ENCODE data around the gene HBM.
"Not testable (repeated sequence)": the region's sequence is repeated elsewhere in the genome, so short reads cannot be mapped to it uniquely, and the experiment has no call there.

Gene HBM

GRCh38 chr16:169014-169413 lies 3.2 kb downstream of the HBM start:
- DNase-seq (ENCODE audit: low read depth) = no peak

- not testable (repeated sequence) for DNase-seq (ENCODE audit: low read depth)
Measured at GRCh38 chr16:170088-170507, 4.3 kb downstream of the HBM start.

- DNase-seq (ENCODE audit: low read depth) = no peak
Measured at GRCh38 chr16:170788-171187, 5.0 kb downstream of the HBM start.

GRCh38 chr16:172374-172941 lies 6.7 kb downstream of the HBM start, which contains the start of gene HBA2:
Gene HBA2, plus strand, starts transcription at chr16:172876. Its CDS starts 37 bp downstream, at chr16:172913.
- DNase-seq (ENCODE audit: low read depth) = not testable (repeated sequence)

- not testable (repeated sequence) for DNase-seq (ENCODE audit: low read depth)
Measured at GRCh38 chr16:173211-173854, 7.6 kb downstream of the HBM start.

GRCh38 chr16:173928-174769 lies 8.4 kb downstream of the HBM start:
- DNase-seq (ENCODE audit: low read depth) = not testable (repeated sequence)

- DNase-seq (ENCODE audit: low read depth) = no peak
Measured at GRCh38 chr16:175011-175949, 9.5 kb downstream of the HBM start.

- DNase-seq (ENCODE audit: low read depth) = not testable (repeated sequence)
Measured at GRCh38 chr16:176006-176405, 10.2 kb downstream of the HBM start.

- not testable (repeated sequence) for DNase-seq (ENCODE audit: low read depth)
Measured at GRCh38 chr16:176477-177382, 11.0 kb downstream of the HBM start, which contains the start of gene HBA1. Gene HBA1, plus strand, starts transcription at chr16:176680. Its CDS starts 37 bp downstream, at chr16:176717.

GRCh38 chr16:177394-177822 lies 11.6 kb downstream of the HBM start:
- DNase-seq (ENCODE audit: low read depth) = no peak

- no peak for DNase-seq (ENCODE audit: low read depth)
Measured at GRCh38 chr16:177981-178667, 12.3 kb downstream of the HBM start.

- DNase-seq (ENCODE audit: low read depth) = no peak
Measured at GRCh38 chr16:178668-179015, 12.9 kb downstream of the HBM start.

GRCh38 chr16:179211-180092 lies 13.7 kb downstream of the HBM start:
- no peak for DNase-seq (ENCODE audit: low read depth)

- DNase-seq (ENCODE audit: low read depth) = no peak
Measured at GRCh38 chr16:180101-180675, 14.4 kb downstream of the HBM start, which contains the start of gene HBQ1. Gene HBQ1, plus strand, starts transcription at chr16:180459. Its CDS starts 28 bp downstream, at chr16:180487.

- peak; percentile 16 for DNase-seq (ENCODE audit: low read depth)
Measured at GRCh38 chr16:180681-181564, 15.1 kb downstream of the HBM start.

GRCh38 chr16:181565-182021 lies 15.8 kb downstream of the HBM start:
- no peak for DNase-seq (ENCODE audit: low read depth)

- DNase-seq (ENCODE audit: low read depth) = no peak
Measured at GRCh38 chr16:183005-183404, 17.2 kb downstream of the HBM start.
